Measurements from ENCODE around the gene NR6A1.

NR6A1 gene

GRCh38 chr9:124812441-124812876, 41.3 kb upstream of the NR6A1 start:
- no peak for DNase-seq (ENCODE audit: low read depth in 1 of 2, low spot score in 1 of 2)
- no peaks in the 10 kb centered on the region for H3K27me3 ChIP-seq (ENCODE audit: insufficient read depth, poor library complexity, severe bottlenecking)
- TF ChIP-seq CTCF (IDR thresholded peaks at IDR 0.05; ENCODE audit: insufficient read depth, low read length) = no peak
- no peak for TF ChIP-seq POLR2AphosphoS5 (IDR thresholded peaks at IDR 0.05; ENCODE audit: low read depth)
- no peak for TF ChIP-seq GABPA (IDR thresholded peaks at IDR 0.05; ENCODE audit: low read depth)
- no peak for TF ChIP-seq REST (IDR thresholded peaks at IDR 0.05; ENCODE audit: insufficient replicate concordance, low read depth)
- no peak for TF ChIP-seq SPI1 (IDR thresholded peaks at IDR 0.05; ENCODE audit: borderline replicate concordance, low read depth)
- no peak overlapping the region for H3K4me3 ChIP-seq (replicated peaks; ENCODE audit: insufficient read depth, low read length)
- H3K27ac ChIP-seq (replicated peaks) = no peak overlapping the region

GRCh38 chr9:124810663-124811355, 39.7 kb upstream of the NR6A1 start:
- no peak overlapping the region for H3K27ac ChIP-seq (replicated peaks)
- TF ChIP-seq SPI1 (IDR thresholded peaks at IDR 0.05; ENCODE audit: borderline replicate concordance, low read depth) (no peak), CTCF (IDR thresholded peaks at IDR 0.05; ENCODE audit: insufficient read depth, low read length) (no peak), GABPA (IDR thresholded peaks at IDR 0.05; ENCODE audit: low read depth) (no peak), REST (IDR thresholded peaks at IDR 0.05; ENCODE audit: insufficient replicate concordance, low read depth) (no peak), POLR2AphosphoS5 (IDR thresholded peaks at IDR 0.05; ENCODE audit: low read depth) (no peak)
- no peak for DNase-seq (ENCODE audit: low read depth in 1 of 2, low spot score in 1 of 2)
- H3K4me3 ChIP-seq (replicated peaks; ENCODE audit: insufficient read depth, low read length) = no peak overlapping the region
- no peaks in the 10 kb centered on the region for H3K27me3 ChIP-seq (ENCODE audit: insufficient read depth, poor library complexity, severe bottlenecking)

- TF ChIP-seq GABPA (IDR thresholded peaks at IDR 0.05; ENCODE audit: low read depth) (no peak), REST (IDR thresholded peaks at IDR 0.05; ENCODE audit: insufficient replicate concordance, low read depth) (no peak), SPI1 (IDR thresholded peaks at IDR 0.05; ENCODE audit: borderline replicate concordance, low read depth) (no peak), POLR2AphosphoS5 (IDR thresholded peaks at IDR 0.05; ENCODE audit: low read depth) (no peak), CTCF (IDR thresholded peaks at IDR 0.05; ENCODE audit: insufficient read depth, low read length) (no peak)
- no peak for DNase-seq (ENCODE audit: low read depth in 1 of 2, low spot score in 1 of 2)
- Histone ChIP-seq H3K4me3 (replicated peaks; ENCODE audit: insufficient read depth, low read length) (no peak overlapping the region), H3K27me3 (ENCODE audit: insufficient read depth, poor library complexity, severe bottlenecking) (no peaks in the 10 kb centered on the region), H3K27ac (replicated peaks) (no peak overlapping the region)
These were observed 38.8 kb upstream of the NR6A1 start for GRCh38 chr9:124809741-124810500.

Measured in HL-60 (cell line).